ENCODE measurements around the gene AIPL1. TPM values are rescaled to one million over a fixed set of nuclear protein-coding genes. Genes with fewer than 3 reads are reported as not detected.

AIPL1 gene
- total and polyA plus RNA-seq, 8 donors, result not detected

- H3K4me3 ChIP-seq, result no peak overlapping the region
- no peaks in the 10 kb centered on the region for H3K36me3 ChIP-seq
- H3K27ac ChIP-seq, result no peak overlapping the region
- DNase-seq, result no peak
- peaks cover 0 to 8% (median 0%) of the 10 kb centered on the region in 4 donors for H3K9me3 ChIP-seq
- 55 to 64% (median 60%) methylated on average over 3 of the region's 3 CpGs for WGBS, 5 donors
- H3K4me1 ChIP-seq, result no peaks in the 10 kb centered on the region
- TF ChIP-seq POLR2AphosphoS5 (IDR thresholded peaks at IDR 0.05), result no peak
- TF ChIP-seq CTCF (IDR thresholded peaks at IDR 0.05), result no peak
- TF ChIP-seq POLR2A (IDR thresholded peaks at IDR 0.05), result no peak
- TF ChIP-seq EP300 (IDR thresholded peaks at IDR 0.05), result no peak
- intact Hi-C loops (cut with DNase I; ENCODE audit: low total_unique reads), result no loop called here
- H3K27me3 ChIP-seq, result peaks cover 0 to 57% (median 7%) of the 10 kb centered on the region in 3 donors
Observed at GRCh38 chr17:6377906-6378305, 57.0 kb downstream of the AIPL1 start.

GRCh38 chr17:6376931-6377361 is 58.0 kb downstream of the AIPL1 start:
- H3K27ac ChIP-seq, result no peak overlapping the region
- H3K4me1 ChIP-seq, result no peaks in the 10 kb centered on the region
- TF ChIP-seq POLR2A (IDR thresholded peaks at IDR 0.05) (no peak), EP300 (IDR thresholded peaks at IDR 0.05) (no peak), CTCF (IDR thresholded peaks at IDR 0.05) (no peak), POLR2AphosphoS5 (IDR thresholded peaks at IDR 0.05) (no peak)
- intact Hi-C loops (cut with DNase I; ENCODE audit: low total_unique reads), result no loop called here
- H3K4me3 ChIP-seq, result no peak overlapping the region
- DNase-seq, result peak in 1 of 2 donors; percentile 37
- 27 to 57% (median 37%) methylated on average over 11 of the region's 11 CpGs for WGBS, 5 donors
- no peaks in the 10 kb centered on the region for H3K36me3 ChIP-seq
- H3K27me3 ChIP-seq, result peaks cover 0 to 53% (median 7%) of the 10 kb centered on the region in 3 donors
- peaks cover 0 to 8% (median 0%) of the 10 kb centered on the region in 4 donors for H3K9me3 ChIP-seq

GRCh38 chr17:6374761-6375312 is 60.1 kb downstream of the AIPL1 start:
- peak in 1 of 2 donors; percentile 71 for DNase-seq
- H3K9me3 ChIP-seq, result peaks cover 0 to 8% (median 0%) of the 10 kb centered on the region in 4 donors
- 3 to 14% (median 5%) methylated on average over 4 to 14 of the region's 14 CpGs for WGBS, 5 donors
- H3K27me3 ChIP-seq, result peaks cover 0 to 51% (median 7%) of the 10 kb centered on the region in 3 donors
- TF ChIP-seq POLR2AphosphoS5 (IDR thresholded peaks at IDR 0.05) (no peak), CTCF (IDR thresholded peaks at IDR 0.05) (no peak), POLR2A (IDR thresholded peaks at IDR 0.05) (no peak), EP300 (IDR thresholded peaks at IDR 0.05) (no peak)
- intact Hi-C loops (cut with DNase I; ENCODE audit: low total_unique reads), result no loop called here
- H3K36me3 ChIP-seq, result no peaks in the 10 kb centered on the region
- H3K27ac ChIP-seq, result no peak overlapping the region
- H3K4me1 ChIP-seq, result no peaks in the 10 kb centered on the region
- H3K4me3 ChIP-seq, result no peak overlapping the region

GRCh38 chr17:6374271-6374691 is 60.6 kb downstream of the AIPL1 start:
- peaks cover 0 to 8% (median 0%) of the 10 kb centered on the region in 4 donors for H3K9me3 ChIP-seq
- H3K27me3 ChIP-seq, result peaks cover 0 to 48% (median 7%) of the 10 kb centered on the region in 3 donors
- WGBS, 5 donors, result 0 to 10% (median 5%) methylated on average over 2 of the region's 2 CpGs
- no peak overlapping the region for H3K27ac ChIP-seq
- no peaks in the 10 kb centered on the region for H3K4me1 ChIP-seq
- no peaks in the 10 kb centered on the region for H3K36me3 ChIP-seq
- H3K4me3 ChIP-seq, result no peak overlapping the region
- TF ChIP-seq EP300 (IDR thresholded peaks at IDR 0.05), result no peak
- TF ChIP-seq POLR2AphosphoS5 (IDR thresholded peaks at IDR 0.05), result no peak
- TF ChIP-seq POLR2A (IDR thresholded peaks at IDR 0.05), result no peak
- no peak for TF ChIP-seq CTCF (IDR thresholded peaks at IDR 0.05)
- peak in 1 of 2 donors; percentile 25 for DNase-seq
- intact Hi-C loops (cut with DNase I; ENCODE audit: low total_unique reads), result no loop called here

Other genes with a start within 250 kb of the AIPL1 start
- 1 to 10 TPM in 3 of 5 donors, under 1 TPM in 2; 0.87 to 8.5 (median 1.8) TPM for gene PIMREG, start 9.3 kb upstream of the AIPL1 start, total RNA-seq
- 1 to 10 TPM in 2 of 3 donors, under 1 TPM in 1; 0.76 to 3.1 (median 2.1) TPM for gene PIMREG, start 9.3 kb upstream of the AIPL1 start, polyA plus RNA-seq
- gene PITPNM3, start 121.4 kb upstream of the AIPL1 start, total RNA-seq, result 10 to 100 TPM in 3 of 5 donors, 1 to 10 TPM in 2; 4.3 to 19.3 (median 13.4) TPM
- 1 to 10 TPM; 1.1 to 4.9 (median 2.4) TPM for gene PITPNM3, start 121.4 kb upstream of the AIPL1 start, polyA plus RNA-seq
- 100 to 1,000 TPM in 1 of 5 donors, 10 to 100 TPM in 4; 15.4 to 138 (median 35.4) TPM for gene KIAA0753, start 205.6 kb upstream of the AIPL1 start, total RNA-seq
- 1 to 10 TPM; 3.8 to 7.1 (median 4.9) TPM for gene KIAA0753, start 205.6 kb upstream of the AIPL1 start, polyA plus RNA-seq
- gene TXNDC17, start 205.9 kb upstream of the AIPL1 start, total RNA-seq, result 100 to 1,000 TPM in 2 of 5 donors, 10 to 100 TPM in 2, not detected in 1; 28.7 to 169 (median 124) TPM
- 100 to 1,000 TPM; 250 to 375 (median 326) TPM for gene TXNDC17, start 205.9 kb upstream of the AIPL1 start, polyA plus RNA-seq
- 10 to 100 TPM in 2 of 5 donors, 1 to 10 TPM in 2, not detected in 1; 1.4 to 14.0 (median 8.1) TPM for gene MED31, start 216.5 kb upstream of the AIPL1 start, total RNA-seq
- gene MED31, start 216.5 kb upstream of the AIPL1 start, polyA plus RNA-seq, result 10 to 100 TPM; 12.5 to 28.4 (median 16.4) TPM
- gene C17orf100, start 216.6 kb upstream of the AIPL1 start, total RNA-seq, result 10 to 100 TPM in 1 of 5 donors, 1 to 10 TPM in 1, under 1 TPM in 1, not detected in 2; 0.55 to 14.2 (median 1.9) TPM
- 1 to 10 TPM; 1.7 to 3.3 (median 1.7) TPM for gene C17orf100, start 216.6 kb upstream of the AIPL1 start, polyA plus RNA-seq